IMR-90 (cell line): ENCODE measurements around the gene ZNF660.

ENCODE experiments used
- BHLHE40 ChIP-seq: fragments of 150-350 bp; IDR thresholded peaks from 2 replicates; pipeline ENCODE4 v1.6.1; 2016; ENCODE audit warnings: mild to moderate bottlenecking, low read depth, low read length
- CTCF ChIP-seq: conservative IDR thresholded peaks from 2 replicates; pipeline ENCODE4 v1.5.1; 2012; ENCODE audit warnings: mild to moderate bottlenecking, low read depth, low read length, improper control_type of control experiment
- FOS ChIP-seq: fragments of 150-350 bp; IDR thresholded peaks from 2 replicates; pipeline ENCODE4 v1.6.1; 2016; ENCODE audit warnings: low read depth, low read length
- MAFK ChIP-seq: IDR thresholded peaks from 2 replicates; pipeline ENCODE4 v1.6.1; 2012; ENCODE audit warnings: low read depth, low read length, improper control_type of control experiment
- MAZ ChIP-seq: IDR thresholded peaks from 2 replicates; pipeline ENCODE4 v1.6.1; 2012; ENCODE audit warnings: low read depth, mild to moderate bottlenecking, low read length, improper control_type of control experiment, moderate library complexity, borderline replicate concordance
- POLR2A ChIP-seq: IDR thresholded peaks from 2 replicates; pipeline ENCODE4 v1.6.1; 2012; ENCODE audit warnings: mild to moderate bottlenecking, low read depth, low read length
- RCOR1 ChIP-seq: IDR thresholded peaks from 2 replicates; pipeline ENCODE4 v1.6.1; 2012; ENCODE audit warnings: mild to moderate bottlenecking, low read length, improper control_type of control experiment; ENCODE audit not compliant: insufficient replicate concordance
- USF2 ChIP-seq: fragments of 150-350 bp; IDR thresholded peaks from 2 replicates; pipeline ENCODE4 v1.6.1; 2017; ENCODE audit warnings: mild to moderate bottlenecking, antibody characterized with exemption, low read length, low read depth

GRCh38 chr3:44562147-44562546 lies 22.6 kb upstream of the ZNF660 start:
- TF ChIP-seq MAFK (no peak), CTCF (no peak), POLR2A (no peak), USF2 (no peak), RCOR1 (no peak), MAZ (no peak), FOS (no peak), BHLHE40 (no peak)
